GM20000 (cell line): ENCODE data around the gene PCIF1.
"Not testable (repeated sequence)": the region's sequence is repeated elsewhere in the genome, so short reads cannot be mapped to it uniquely, and the experiment has no call there.

ENCODE experiments used
- DNase-seq: peaks from one replicate; pipeline ENCODE4 v3.0.0; 2012; ENCODE audit warnings: low spot score
- TF ChIP-seq, protein P1 (sequence below): IDR thresholded peaks from 2 replicates; pipeline ENCODE4 v1.5.1; 2012; ENCODE audit warnings: mild to moderate bottlenecking, control low read depth; ENCODE audit errors: extremely low read depth, missing control alignments

Gene PCIF1

DNA sequence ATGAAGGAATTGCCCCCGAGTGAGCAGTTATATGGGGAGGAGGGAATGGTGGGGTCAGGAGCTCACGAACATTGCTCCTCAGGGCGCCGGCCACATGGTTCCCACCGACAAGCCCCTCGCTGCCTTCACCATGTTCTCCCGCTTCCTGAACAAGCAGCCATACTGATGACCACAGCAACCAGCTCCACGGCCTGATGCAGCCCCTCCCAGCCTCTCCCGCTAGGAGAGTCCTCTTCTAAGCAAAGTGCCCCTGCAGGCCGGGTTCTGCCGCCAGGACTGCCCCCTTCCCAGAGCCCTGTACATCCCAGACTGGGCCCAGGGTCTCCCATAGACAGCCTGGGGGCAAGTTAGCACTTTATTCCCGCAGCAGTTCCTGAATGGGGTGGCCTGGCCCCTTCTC is 36.2 kb upstream of the PCIF1 start:
- DNase-seq, result no peak
- TF ChIP-seq, protein P1, sequence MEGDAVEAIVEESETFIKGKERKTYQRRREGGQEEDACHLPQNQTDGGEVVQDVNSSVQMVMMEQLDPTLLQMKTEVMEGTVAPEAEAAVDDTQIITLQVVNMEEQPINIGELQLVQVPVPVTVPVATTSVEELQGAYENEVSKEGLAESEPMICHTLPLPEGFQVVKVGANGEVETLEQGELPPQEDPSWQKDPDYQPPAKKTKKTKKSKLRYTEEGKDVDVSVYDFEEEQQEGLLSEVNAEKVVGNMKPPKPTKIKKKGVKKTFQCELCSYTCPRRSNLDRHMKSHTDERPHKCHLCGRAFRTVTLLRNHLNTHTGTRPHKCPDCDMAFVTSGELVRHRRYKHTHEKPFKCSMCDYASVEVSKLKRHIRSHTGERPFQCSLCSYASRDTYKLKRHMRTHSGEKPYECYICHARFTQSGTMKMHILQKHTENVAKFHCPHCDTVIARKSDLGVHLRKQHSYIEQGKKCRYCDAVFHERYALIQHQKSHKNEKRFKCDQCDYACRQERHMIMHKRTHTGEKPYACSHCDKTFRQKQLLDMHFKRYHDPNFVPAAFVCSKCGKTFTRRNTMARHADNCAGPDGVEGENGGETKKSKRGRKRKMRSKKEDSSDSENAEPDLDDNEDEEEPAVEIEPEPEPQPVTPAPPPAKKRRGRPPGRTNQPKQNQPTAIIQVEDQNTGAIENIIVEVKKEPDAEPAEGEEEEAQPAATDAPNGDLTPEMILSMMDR, result no peak

DNA sequence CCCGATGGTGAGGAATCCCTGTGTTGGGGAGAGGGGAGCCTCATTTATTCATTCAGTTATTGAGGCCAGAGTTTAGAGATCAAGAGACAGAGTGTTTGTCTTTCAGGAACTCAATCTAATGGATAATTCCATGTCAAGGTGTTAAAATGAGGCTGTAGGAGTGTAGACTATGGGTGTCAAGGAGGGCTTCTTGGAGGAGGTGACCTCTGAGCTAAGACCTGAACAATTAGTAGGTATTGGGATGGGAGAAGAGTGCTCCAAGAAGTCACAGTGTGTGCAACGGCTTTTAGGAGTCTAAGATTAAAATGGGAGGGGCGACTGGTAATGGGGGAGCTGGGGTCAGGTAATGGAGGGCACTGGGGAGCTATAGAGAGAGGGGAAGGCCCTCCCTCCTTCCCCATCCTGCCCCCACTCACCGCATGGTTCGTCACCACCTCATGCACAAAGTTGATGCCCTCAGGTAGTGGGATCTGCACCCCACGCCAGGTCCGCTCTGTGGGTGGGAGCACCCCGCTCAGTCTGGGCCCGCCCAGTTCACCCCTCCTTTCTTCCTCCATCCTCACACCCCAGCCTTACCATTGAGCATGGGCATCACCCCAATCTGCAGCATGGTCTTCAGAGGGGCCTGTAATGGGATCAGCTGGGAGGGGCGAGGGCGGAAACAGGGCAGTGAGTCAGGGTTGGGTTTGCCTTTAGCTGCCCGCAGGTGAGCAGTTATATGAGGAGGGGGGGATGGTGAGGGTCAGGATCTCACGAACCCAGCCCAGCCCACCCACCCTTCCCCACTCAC is 35.2 kb upstream of the PCIF1 start:
- DNase-seq, result no peak
- TF ChIP-seq, protein P1, result no peak

DNA sequence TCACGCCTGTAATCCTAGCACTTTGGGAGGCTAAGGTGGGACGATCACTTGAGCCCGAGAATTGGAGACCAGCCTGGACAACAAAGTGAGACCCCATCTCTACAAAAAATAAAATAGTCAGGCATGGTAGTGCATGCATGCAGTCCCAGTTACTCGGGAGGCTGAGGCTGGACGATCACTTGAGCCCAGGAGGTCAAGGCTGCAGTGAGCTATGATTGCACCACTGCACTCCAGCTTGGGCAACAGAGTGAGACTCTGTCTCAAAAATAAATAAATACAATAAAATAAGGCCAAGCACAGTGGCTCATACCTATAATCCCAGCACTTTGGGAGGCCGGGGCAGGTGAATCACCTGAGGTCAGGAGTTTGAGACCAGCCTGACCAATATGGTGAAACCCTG is 33.2 kb upstream of the PCIF1 start:
- not testable (repeated sequence) for DNase-seq

DNA sequence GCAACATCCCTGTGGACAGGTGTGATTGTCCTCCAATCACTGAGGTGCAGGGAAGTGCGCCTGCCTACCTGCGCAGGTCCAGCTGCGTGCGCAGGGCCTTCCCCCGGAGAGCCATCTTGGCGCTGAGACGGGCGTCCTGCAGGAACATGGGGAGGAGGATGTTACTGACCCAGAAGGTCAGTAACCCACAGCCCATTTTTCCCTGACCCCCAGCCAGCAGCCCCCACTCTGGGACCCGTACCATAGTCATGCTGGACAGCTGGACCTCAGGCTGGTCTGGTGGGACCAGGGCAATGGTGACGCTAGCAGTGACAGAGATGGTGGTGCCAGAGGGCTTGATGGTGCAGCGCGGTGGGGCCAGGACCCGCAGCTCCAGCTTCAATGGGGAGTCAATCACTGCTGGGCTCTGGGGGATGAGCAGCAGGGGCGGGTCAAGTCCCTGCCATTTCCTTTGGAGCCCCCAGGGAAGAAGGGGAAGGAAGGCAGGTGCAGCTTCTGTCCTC is 32.2 kb upstream of the PCIF1 start:
- TF ChIP-seq, protein P1, result no peak
- no peak for DNase-seq

DNA sequence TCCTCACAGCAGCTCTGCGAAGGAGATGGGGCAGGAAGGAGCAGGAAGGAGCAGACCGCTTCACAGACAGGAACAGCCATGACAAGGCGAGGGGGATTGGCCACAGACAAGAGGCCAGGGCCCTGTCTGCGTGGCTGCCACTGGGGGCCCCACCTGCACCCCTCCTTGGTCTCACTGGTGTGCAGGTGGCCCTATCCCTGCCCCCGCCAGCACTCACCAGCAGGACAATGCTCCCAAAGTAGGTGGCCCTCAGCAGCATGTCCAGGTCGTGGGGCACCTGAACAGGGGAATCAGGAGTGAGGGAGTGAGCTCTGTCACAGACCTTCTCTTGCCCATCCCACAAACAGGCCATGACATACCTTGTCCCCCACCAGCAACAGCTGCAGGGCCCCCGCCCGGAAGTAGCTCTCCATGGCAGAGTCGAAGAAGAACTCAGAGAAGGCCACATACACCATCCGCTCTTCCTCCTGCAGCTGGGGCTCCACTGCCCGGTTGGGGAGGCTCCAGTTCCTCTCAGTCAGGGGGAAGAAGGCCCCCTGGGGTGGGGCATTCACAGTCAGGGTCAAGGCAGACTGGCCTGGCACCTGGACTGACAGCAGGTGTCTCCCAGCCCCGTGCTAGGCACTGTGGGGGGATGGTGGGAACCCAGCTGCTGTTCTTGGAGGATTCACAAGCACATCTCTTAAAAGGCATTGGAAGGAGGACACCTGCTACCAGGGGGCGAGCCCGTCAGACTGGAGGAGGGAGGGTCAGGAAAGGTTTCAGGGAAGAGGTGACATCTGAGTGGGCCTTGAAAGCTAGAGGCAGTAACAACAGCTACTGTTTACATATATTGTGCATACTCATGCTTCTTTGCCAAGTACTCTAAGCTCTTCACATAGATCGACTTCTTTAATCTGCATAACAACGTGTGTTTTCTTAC is 29.6 kb upstream of the PCIF1 start:
- TF ChIP-seq, protein P1, result no peak
- no peak for DNase-seq

DNA sequence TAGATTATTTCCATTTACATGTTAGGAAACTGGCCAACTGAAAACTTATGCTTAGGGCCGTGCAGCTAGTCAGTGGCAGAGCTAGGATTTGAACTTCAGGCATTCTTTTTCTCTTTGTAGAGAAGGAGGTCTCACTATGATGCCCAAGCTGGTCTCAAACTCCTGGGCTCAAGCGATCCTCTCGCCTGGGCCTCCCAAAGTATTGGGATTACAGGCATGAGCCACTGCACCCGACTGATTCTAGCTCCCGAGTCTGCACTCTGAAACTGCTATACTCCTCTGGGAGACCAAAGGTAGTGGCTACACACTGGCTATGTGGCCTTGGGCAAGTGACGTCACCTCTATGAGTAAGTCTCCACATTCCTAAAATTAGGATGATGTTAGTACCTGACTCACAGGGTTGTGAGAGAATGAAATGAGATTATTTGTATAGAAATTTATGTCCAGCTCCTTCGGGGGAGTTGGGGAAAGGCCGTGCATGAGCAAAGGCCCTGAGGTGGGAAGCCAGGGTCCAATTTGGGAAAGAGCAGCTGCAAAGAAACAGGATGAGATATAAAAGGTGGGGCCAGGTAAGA is 28.9 kb upstream of the PCIF1 start:
- DNase-seq, result no peak
- TF ChIP-seq, protein P1, result no peak

DNA sequence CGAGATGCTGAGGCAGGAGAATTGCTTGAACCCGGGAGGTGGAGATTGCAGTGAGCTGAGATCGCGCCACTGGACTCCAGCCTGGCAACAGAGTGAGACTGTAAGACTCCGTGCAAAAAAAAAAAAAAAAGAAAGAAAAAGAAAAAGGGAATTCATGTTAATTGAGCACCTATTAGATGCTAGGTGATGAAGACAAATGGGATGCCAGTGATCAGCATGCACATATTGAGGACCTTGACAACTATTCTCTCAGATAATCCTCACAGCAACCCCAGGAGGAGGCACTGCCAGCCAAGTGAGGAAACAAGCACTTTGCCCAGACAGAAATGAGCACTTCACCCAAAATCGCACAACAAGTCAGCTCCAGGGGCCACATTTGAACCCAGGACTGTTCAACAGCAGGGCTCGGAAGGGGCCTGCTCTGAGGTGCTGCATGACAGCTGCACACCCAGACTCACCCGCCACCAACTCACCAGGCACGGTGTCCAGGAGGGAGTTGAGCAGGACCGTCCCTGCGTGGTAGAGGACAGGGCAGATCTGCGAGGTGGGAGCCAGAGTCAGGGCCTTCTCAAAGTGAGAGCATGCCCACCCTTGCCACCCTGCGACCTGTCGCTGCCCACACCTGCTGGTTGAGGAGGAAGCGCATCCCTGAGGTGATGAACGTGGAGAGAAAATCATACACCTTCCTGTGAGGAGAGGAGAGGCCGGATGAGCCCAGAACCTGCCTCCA is 27.1 kb upstream of the PCIF1 start:
- no peak for DNase-seq
- TF ChIP-seq, protein P1, result no peak
